WTC11 (cell line): Measurements from ENCODE around the gene PRSS16.

Experiments
- ATF1 ChIP-seq: sonication (generic); formaldehyde crosslinking; IDR thresholded peaks from 2 replicates; pipeline ENCODE4 v1.8.1; 2023; ENCODE audit warnings: mild to moderate bottlenecking, moderate library complexity, missing genetic modification reagents
- ELF4 ChIP-seq: sonication (generic); formaldehyde crosslinking; IDR thresholded peaks from 2 replicates; pipeline ENCODE4 v1.8.1; 2022; ENCODE audit warnings: low read depth, mild to moderate bottlenecking, moderate library complexity, missing genetic modification reagents
- NR2C2 ChIP-seq: sonication (generic); formaldehyde crosslinking; IDR thresholded peaks from 2 replicates; pipeline ENCODE4 v1.8.0; 2022; ENCODE audit warnings: mild to moderate bottlenecking, missing genetic modification reagents
- TP53 ChIP-seq: sonication (generic); formaldehyde crosslinking; IDR thresholded peaks from 2 replicates; pipeline ENCODE4 v1.8.1; 2023; ENCODE audit warnings: mild to moderate bottlenecking, missing genetic modification reagents
- TF ChIP-seq, protein P1 (sequence below): fragments of 200-600 bp; IDR thresholded peaks from 2 replicates; pipeline ENCODE4 v1.8.0; 2022; ENCODE audit warnings: antibody characterized with exemption
- TF ChIP-seq, protein P2 (sequence below): sonication (generic); formaldehyde crosslinking; IDR thresholded peaks from 2 replicates; pipeline ENCODE4 v1.8.1; 2023; ENCODE audit warnings: mild to moderate bottlenecking, missing genetic modification reagents
- TF ChIP-seq, protein P3 (sequence below): sonication (generic); formaldehyde crosslinking; IDR thresholded peaks from 2 replicates; pipeline ENCODE4 v1.8.0; 2023; ENCODE audit warnings: missing genetic modification reagents

- TF ChIP-seq, protein P1, sequence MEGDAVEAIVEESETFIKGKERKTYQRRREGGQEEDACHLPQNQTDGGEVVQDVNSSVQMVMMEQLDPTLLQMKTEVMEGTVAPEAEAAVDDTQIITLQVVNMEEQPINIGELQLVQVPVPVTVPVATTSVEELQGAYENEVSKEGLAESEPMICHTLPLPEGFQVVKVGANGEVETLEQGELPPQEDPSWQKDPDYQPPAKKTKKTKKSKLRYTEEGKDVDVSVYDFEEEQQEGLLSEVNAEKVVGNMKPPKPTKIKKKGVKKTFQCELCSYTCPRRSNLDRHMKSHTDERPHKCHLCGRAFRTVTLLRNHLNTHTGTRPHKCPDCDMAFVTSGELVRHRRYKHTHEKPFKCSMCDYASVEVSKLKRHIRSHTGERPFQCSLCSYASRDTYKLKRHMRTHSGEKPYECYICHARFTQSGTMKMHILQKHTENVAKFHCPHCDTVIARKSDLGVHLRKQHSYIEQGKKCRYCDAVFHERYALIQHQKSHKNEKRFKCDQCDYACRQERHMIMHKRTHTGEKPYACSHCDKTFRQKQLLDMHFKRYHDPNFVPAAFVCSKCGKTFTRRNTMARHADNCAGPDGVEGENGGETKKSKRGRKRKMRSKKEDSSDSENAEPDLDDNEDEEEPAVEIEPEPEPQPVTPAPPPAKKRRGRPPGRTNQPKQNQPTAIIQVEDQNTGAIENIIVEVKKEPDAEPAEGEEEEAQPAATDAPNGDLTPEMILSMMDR: no peak
- TF ChIP-seq ELF4 (CRISPR knock-in tag) (no peak), NR2C2 (CRISPR knock-in tag) (no peak), ATF1 (CRISPR knock-in tag) (no peak), TP53 (CRISPR knock-in tag) (no peak)
- TF ChIP-seq, protein P2, sequence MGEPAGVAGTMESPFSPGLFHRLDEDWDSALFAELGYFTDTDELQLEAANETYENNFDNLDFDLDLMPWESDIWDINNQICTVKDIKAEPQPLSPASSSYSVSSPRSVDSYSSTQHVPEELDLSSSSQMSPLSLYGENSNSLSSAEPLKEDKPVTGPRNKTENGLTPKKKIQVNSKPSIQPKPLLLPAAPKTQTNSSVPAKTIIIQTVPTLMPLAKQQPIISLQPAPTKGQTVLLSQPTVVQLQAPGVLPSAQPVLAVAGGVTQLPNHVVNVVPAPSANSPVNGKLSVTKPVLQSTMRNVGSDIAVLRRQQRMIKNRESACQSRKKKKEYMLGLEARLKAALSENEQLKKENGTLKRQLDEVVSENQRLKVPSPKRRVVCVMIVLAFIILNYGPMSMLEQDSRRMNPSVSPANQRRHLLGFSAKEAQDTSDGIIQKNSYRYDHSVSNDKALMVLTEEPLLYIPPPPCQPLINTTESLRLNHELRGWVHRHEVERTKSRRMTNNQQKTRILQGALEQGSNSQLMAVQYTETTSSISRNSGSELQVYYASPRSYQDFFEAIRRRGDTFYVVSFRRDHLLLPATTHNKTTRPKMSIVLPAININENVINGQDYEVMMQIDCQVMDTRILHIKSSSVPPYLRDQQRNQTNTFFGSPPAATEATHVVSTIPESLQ (CRISPR knock-in tag): no peak
- TF ChIP-seq, protein P3, sequence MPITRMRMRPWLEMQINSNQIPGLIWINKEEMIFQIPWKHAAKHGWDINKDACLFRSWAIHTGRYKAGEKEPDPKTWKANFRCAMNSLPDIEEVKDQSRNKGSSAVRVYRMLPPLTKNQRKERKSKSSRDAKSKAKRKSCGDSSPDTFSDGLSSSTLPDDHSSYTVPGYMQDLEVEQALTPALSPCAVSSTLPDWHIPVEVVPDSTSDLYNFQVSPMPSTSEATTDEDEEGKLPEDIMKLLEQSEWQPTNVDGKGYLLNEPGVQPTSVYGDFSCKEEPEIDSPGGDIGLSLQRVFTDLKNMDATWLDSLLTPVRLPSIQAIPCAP (CRISPR knock-in tag): no peak
These were observed 41.9 kb upstream of the PRSS16 start for GRCh38 chr6:27205375-27206278.
